K562 (cell line): ENCODE measurements around the gene UCKL1. TPM values are rescaled to one million over a fixed set of nuclear protein-coding genes. Genes with fewer than 3 reads are reported as not detected.
"Not testable (repeated sequence)": the region's sequence is repeated elsewhere in the genome, so short reads cannot be mapped to it uniquely, and the experiment has no call there.

Source experiments
- ATAC-seq: fragments of 200-7000 bp; cut with Tn5 transposase; 3 replicates; pipeline ENCODE4 v1.9.1; 2020; ENCODE audit warnings: moderate library complexity
- BruUV-seq: library from RNA; stranded (reverse); fragments of 400-500 nt; replicated peaks from 2 replicates; lab custom pipeline; 2021; lab: Mats Ljungman, UMichigan
- CTCF ChIA-PET: fragments of 300-600 bp; formaldehyde crosslinking; extraction: SDS; loops from one replicate; lab custom pipeline; 2021; ENCODE audit warnings: low intra/inter-chr PET ratio; lab: Yijun Ruan, JAX
- POLR2A ChIA-PET: fragments of 300-600, 350-650 bp; sonication (Branson Sonifier 250); formaldehyde crosslinking; extraction: SDS; loops from one replicate; lab custom pipeline; 2021; ENCODE audit warnings: antibody characterized with exemption, inconsistent platforms; lab: Yijun Ruan, JAX
- DNase-seq, 4 experiments: peaks; one replicate each; pipeline versions ENCODE4 v3.0.0 to v3.0.0-alpha.2; 2011 to 2018; ENCODE audit warnings: low spot score in 3 of 4, mixed read lengths in 3 of 4; ENCODE audit errors: extremely low read depth in 1 of 4
- FAIRE-seq: peaks from 2 replicates; lab custom pipeline; 2011; peaks lifted over from hg19 to GRCh38; lab: Jason Lieb, UNC
- H2AFZ ChIP-seq: 2 replicates; pipeline ENCODE4 v1.6.0; 2011; ENCODE audit warnings: low read depth, low read length, control low read depth, inconsistent platforms
- H3K27ac ChIP-seq: fragments of 200-600 bp; 3 replicates; pipeline ENCODE4 v1.8.0; 2011; ENCODE audit warnings: low read depth, mild to moderate bottlenecking, control low read depth, inconsistent platforms, low read length, moderate library complexity, mixed read lengths; ENCODE audit errors: extremely low read depth
- H3K27me3 ChIP-seq, 2 experiments: fragments of 300-600 bp in 1 of 2; 2 replicates in 1 of 2; 3 replicates in 1 of 2; pipeline versions ENCODE4 v1.6.0 to v1.8.0; 2011; ENCODE audit warnings: inconsistent platforms in 2 of 2, low read length in 2 of 2, mild to moderate bottlenecking in 1 of 2, mixed read lengths in 1 of 2, moderate library complexity in 1 of 2; ENCODE audit not compliant: control insufficient read depth in 2 of 2, insufficient read depth in 2 of 2
- H3K36me3 ChIP-seq: fragments of 300-600 bp; 3 replicates; pipeline ENCODE4 v1.8.0; 2011; ENCODE audit warnings: mild to moderate bottlenecking, low read length, inconsistent platforms; ENCODE audit not compliant: control insufficient read depth, insufficient read depth
- H3K4me1 ChIP-seq, 2 experiments: fragments of 200-600 bp in 1 of 2; replicated peaks in 1 of 2; 2 replicates in 1 of 2; 3 replicates in 1 of 2; pipeline versions ENCODE4 v1.5.1 to v1.8.0; 2011; ENCODE audit warnings: inconsistent platforms in 2 of 2, low read length in 2 of 2, mild to moderate bottlenecking in 1 of 2, mixed read lengths in 1 of 2, moderate library complexity in 1 of 2; ENCODE audit not compliant: control insufficient read depth in 2 of 2, insufficient read depth in 2 of 2
- H3K4me2 ChIP-seq: 2 replicates; pipeline ENCODE4 v1.6.1; 2011; ENCODE audit warnings: low read length, control low read depth, inconsistent platforms, mixed read lengths; ENCODE audit not compliant: insufficient read depth
- H3K4me3 ChIP-seq: fragments of 200-600 bp; sonication (generic), shearing (Covaris generic); 2 replicates; pipeline ENCODE4 v1.5.1; 2016; ENCODE audit warnings: control low read depth, inconsistent platforms
- H3K79me2 ChIP-seq: fragments of 200-600 bp; 3 replicates; pipeline ENCODE4 v1.8.0; 2011; ENCODE audit warnings: low read length, inconsistent platforms; ENCODE audit not compliant: control insufficient read depth, insufficient read depth
- H3K9ac ChIP-seq, 2 experiments: 2 replicates each; pipeline versions ENCODE4 v1.6.0 to v1.6.1; 2011; ENCODE audit warnings: low read depth in 2 of 2, low read length in 2 of 2, control low read depth in 1 of 2, inconsistent platforms in 1 of 2, mild to moderate bottlenecking in 1 of 2, mixed read lengths in 1 of 2; ENCODE audit not compliant: insufficient read depth in 1 of 2
- H3K9me1 ChIP-seq: one replicate; pipeline ENCODE4 v1.6.0; 2011; ENCODE audit warnings: inconsistent platforms, mild to moderate bottlenecking, low read length, moderate library complexity; ENCODE audit not compliant: control insufficient read depth, insufficient read depth
- H3K9me3 ChIP-seq: replicated peaks from 2 replicates; pipeline ENCODE4 v1.5.1; 2011; ENCODE audit warnings: low read depth, low read length, inconsistent platforms; ENCODE audit not compliant: control insufficient read depth, insufficient read depth
- H4K20me1 ChIP-seq: replicated peaks from 2 replicates; pipeline ENCODE4 v1.6.1; 2011; ENCODE audit warnings: low read length, inconsistent platforms, mixed read lengths; ENCODE audit not compliant: control insufficient read depth, insufficient read depth
- CCAR2 ChIP-seq: fragments of 200-400 bp; formaldehyde crosslinking; IDR thresholded peaks from 2 replicates; pipeline ENCODE4 v1.6.1; 2017; ENCODE audit warnings: mild to moderate bottlenecking, low read depth, low read length
- ETS2 ChIP-seq: IDR thresholded peaks from 2 replicates; pipeline ENCODE4 v1.6.1; 2016; ENCODE audit warnings: borderline replicate concordance, missing genetic modification characterization, mild to moderate bottlenecking, moderate library complexity, missing compliant biosample characterization; ENCODE audit not compliant: poor library complexity, severe bottlenecking
- HNRNPL ChIP-seq: fragments of 200-400 bp; formaldehyde crosslinking; IDR thresholded peaks from 2 replicates; pipeline ENCODE4 v1.6.1; 2017; ENCODE audit warnings: low read depth, mild to moderate bottlenecking, low read length
- MAX ChIP-seq: sonication (generic); formaldehyde crosslinking; IDR thresholded peaks from 2 replicates; pipeline ENCODE4 v1.9.0; 2022; ENCODE audit warnings: mild to moderate bottlenecking, missing genetic modification reagents
- POLR2G ChIP-seq: fragments of 200-400 bp; formaldehyde crosslinking; IDR thresholded peaks from 2 replicates; pipeline ENCODE4 v1.6.1; 2017; ENCODE audit warnings: low read depth, mild to moderate bottlenecking, antibody characterized with exemption, low read length, moderate library complexity
- ZFX ChIP-seq: sonication (generic); formaldehyde crosslinking; IDR thresholded peaks from 2 replicates; pipeline ENCODE4 v1.8.0; 2022; ENCODE audit warnings: mild to moderate bottlenecking, missing genetic modification reagents, moderate library complexity
- ZNF232 ChIP-seq: sonication (generic); formaldehyde crosslinking; IDR thresholded peaks from 2 replicates; pipeline ENCODE4 v1.8.0; 2022; ENCODE audit warnings: mild to moderate bottlenecking, missing genetic modification reagents
- WGBS: fragments of 100-300 bp; shearing (Covaris generic); methylation state at CpG from one replicate; pipeline ENCODE4 v1.1.6; 2016; ENCODE audit warnings: low coverage, mixed read lengths; ENCODE audit not compliant: insufficient coverage; ENCODE audit errors: missing lambda C conversion rate; 5-methylcytosine and 5-hydroxymethylcytosine counted together
- in situ Hi-C: fragments of 300-500 bp; cut with MboI; formaldehyde crosslinking; loops from 4 replicates; pipeline ENCODE4 v1.15.0; 2018; ENCODE audit warnings: inconsistent platforms, mixed read lengths
- intact Hi-C: fragments of 100-400 bp; cut with micrococcal nuclease; formaldehyde crosslinking; loops from 2 replicates; pipeline ENCODE4 v1.14.2; 2022
- polyA plus RNA-seq, 8 experiments: library from polyadenylated mRNA; depleted of rRNA in 4 of 8; stranded (reverse) in 5 of 8; unstranded in 3 of 8; fragments of >200 nt; fragmentation: Nextera tagmentation in 2 of 8; fragmentation: Illumina TruSeq in 1 of 8; extraction: Ambion mirVana in 2 of 8; extraction: Trizol in 1 of 8; gene quantifications; 2 replicates each; pipeline versions ENCODE4 v1.2.1 to v1.2.3, GENCODE V29; 2011 to 2014; ENCODE audit warnings: inconsistent platforms in 1 of 8, missing spikeins in 1 of 8
- total RNA-seq, 7 experiments: library from RNA; depleted of rRNA in 6 of 7; stranded (reverse); fragments of >200 nt in 6 of 7; fragmentation: Illumina TruSeq in 2 of 7; extraction: Trizol in 2 of 7; gene quantifications; 2 replicates each; pipeline versions ENCODE4 v1.2.1 to v1.2.3, GENCODE V29; 2011 to 2021; ENCODE audit warnings: low replicate concordance in 1 of 7
- TF ChIP-seq, protein P1 (sequence below): fragments of 200-400 bp; formaldehyde crosslinking; IDR thresholded peaks from 2 replicates; pipeline ENCODE4 v1.6.1; 2017; ENCODE audit warnings: mild to moderate bottlenecking, low read depth, low read length, moderate library complexity

The UCKL1 gene
- total and polyA plus RNA-seq, 9 of the 15 experiments (the other 6 are each of a cell fraction or from before 2014, with no cell fraction given) = 3.1 to 52.8 (median 24.2) TPM

GRCh38 chr20:63929473-63929883 lies 26.7 kb downstream of the UCKL1 start:
- H3K4me3 ChIP-seq, H4K20me1 ChIP-seq, H3K4me2 ChIP-seq, FAIRE-seq, H3K9me1 ChIP-seq, H3K9ac ChIP-seq, in situ Hi-C loops, H3K27ac ChIP-seq, H3K9me3 ChIP-seq, DNase-seq, ATAC-seq, intact Hi-C loops, CTCF ChIA-PET, H2AFZ ChIP-seq, H3K27me3 ChIP-seq, POLR2A ChIA-PET, BruUV-seq: not testable (repeated sequence)
- H3K36me3 ChIP-seq = peaks cover 78% of the 10 kb centered on the region; the same call in 2 of the 3 replicates
- WGBS = 89% methylated on average over 13 of the region's 31 CpGs
- peak; percentile 51; the same call in 1 of the 2 replicates for TF ChIP-seq HNRNPL
- H3K79me2 ChIP-seq = peaks cover 11% of the 10 kb centered on the region
- H3K4me1 ChIP-seq = peaks cover 0 to 22% of the 10 kb centered on the region in 2 experiments; a peak in 2 of 5 replicates

- H3K4me3 ChIP-seq = no peak overlapping the region
- peaks cover 14% of the 10 kb centered on the region for H3K79me2 ChIP-seq
- 0 out of 2 replicates have a peak, but pooled peaks cover 4% of the 10 kb centered on the region for H4K20me1 ChIP-seq
- H3K9ac ChIP-seq = no peak overlapping the region
- FAIRE-seq (no peak), ATAC-seq (no peak), DNase-seq (no peak)
- in situ Hi-C loops = no loop called here
- no peak overlapping the region for H2AFZ ChIP-seq
- no peaks in the 10 kb centered on the region for H3K9me1 ChIP-seq
- H3K27ac ChIP-seq = no peak overlapping the region
- H3K9me3 ChIP-seq = no peaks in the 10 kb centered on the region
- H3K4me1 ChIP-seq = peaks cover 0 to 18% of the 10 kb centered on the region in 2 experiments; a peak in 2 of 5 replicates
- no peak for TF ChIP-seq CCAR2
- no peak for TF ChIP-seq ETS2
- TF ChIP-seq MAX (CRISPR knock-in tag) = no peak
- TF ChIP-seq, protein P1, sequence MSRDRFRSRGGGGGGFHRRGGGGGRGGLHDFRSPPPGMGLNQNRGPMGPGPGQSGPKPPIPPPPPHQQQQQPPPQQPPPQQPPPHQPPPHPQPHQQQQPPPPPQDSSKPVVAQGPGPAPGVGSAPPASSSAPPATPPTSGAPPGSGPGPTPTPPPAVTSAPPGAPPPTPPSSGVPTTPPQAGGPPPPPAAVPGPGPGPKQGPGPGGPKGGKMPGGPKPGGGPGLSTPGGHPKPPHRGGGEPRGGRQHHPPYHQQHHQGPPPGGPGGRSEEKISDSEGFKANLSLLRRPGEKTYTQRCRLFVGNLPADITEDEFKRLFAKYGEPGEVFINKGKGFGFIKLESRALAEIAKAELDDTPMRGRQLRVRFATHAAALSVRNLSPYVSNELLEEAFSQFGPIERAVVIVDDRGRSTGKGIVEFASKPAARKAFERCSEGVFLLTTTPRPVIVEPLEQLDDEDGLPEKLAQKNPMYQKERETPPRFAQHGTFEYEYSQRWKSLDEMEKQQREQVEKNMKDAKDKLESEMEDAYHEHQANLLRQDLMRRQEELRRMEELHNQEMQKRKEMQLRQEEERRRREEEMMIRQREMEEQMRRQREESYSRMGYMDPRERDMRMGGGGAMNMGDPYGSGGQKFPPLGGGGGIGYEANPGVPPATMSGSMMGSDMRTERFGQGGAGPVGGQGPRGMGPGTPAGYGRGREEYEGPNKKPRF = no peak
- TF ChIP-seq ZNF232 = no peak
- TF ChIP-seq POLR2G = peak; percentile 40; the same call in 1 of the 2 replicates
- TF ChIP-seq ZFX (CRISPR knock-in tag) = no peak
- POLR2A ChIA-PET = interaction anchor here (0.6 to 1.3 kb wide), 2 partner anchors 11 to 918 kb away, joined by 3 to 4 read pairs; no protein-coding TSS in a partner anchor
- peaks cover 77% of the 10 kb centered on the region; the same call in 2 of the 3 replicates for H3K36me3 ChIP-seq
- H3K4me2 ChIP-seq = no peak overlapping the region
- no TSS peak for BruUV-seq
- CTCF ChIA-PET = no interaction called here
- 98% methylated on average over 23 of the region's 26 CpGs for WGBS
- H3K27me3 ChIP-seq = no peaks in the 10 kb centered on the region
- intact Hi-C loops = no loop called here
Measured at GRCh38 chr20:63929071-63929470, 27.1 kb downstream of the UCKL1 start.
